Umbilical cord (tissue), 2 donors: ENCODE results near the gene AP1M1. TPM values are rescaled to one million over a fixed set of nuclear protein-coding genes. Genes with fewer than 3 reads are reported as not detected.
A peak's percentile ranks its signal among the peaks of the same experiment; 100 is the strongest.

ENCODE experiments used
- DNase-seq: peaks from one replicate; pipeline ENCODE4 v3.0.0-alpha.2; 2015; ENCODE audit warnings: low spot score
- total RNA-seq: library from RNA; depleted of rRNA; stranded (reverse); fragments of >200 nt; gene quantifications from one replicate; pipeline ENCODE4 v1.2.3, GENCODE V29; 2014; ENCODE audit warnings: low replicate concordance; ENCODE audit not compliant: insufficient read depth

The AP1M1 gene
- total RNA-seq, 1 donor from 2014 or later: 16.1 TPM

- no peak for DNase-seq
These were observed 34.4 kb downstream of the AP1M1 start for GRCh38 chr19:16232127-16232526.

GRCh38 chr19:16232568-16232967 is 34.9 kb downstream of the AP1M1 start:
- no peak for DNase-seq

- no peak for DNase-seq
These were observed 35.5 kb downstream of the AP1M1 start for GRCh38 chr19:16233081-16233776.

- DNase-seq: no peak
These were observed 36.3 kb downstream of the AP1M1 start for GRCh38 chr19:16233836-16234551.

- no peak for DNase-seq
These were observed 37.1 kb downstream of the AP1M1 start for GRCh38 chr19:16234552-16235445.

- no peak for DNase-seq
These were observed 38.3 kb downstream of the AP1M1 start for GRCh38 chr19:16235811-16236652.

GRCh38 chr19:16244091-16244490 is 46.4 kb downstream of the AP1M1 start:
- no peak for DNase-seq

GRCh38 chr19:16247353-16248182 is 49.9 kb downstream of the AP1M1 start:
- DNase-seq: peak; percentile 82

- no peak for DNase-seq
These were observed 50.8 kb downstream of the AP1M1 start for GRCh38 chr19:16248380-16249023.

GRCh38 chr19:16249826-16250404 is 52.2 kb downstream of the AP1M1 start:
- DNase-seq: no peak

- DNase-seq: no peak
These were observed 54.9 kb downstream of the AP1M1 start for GRCh38 chr19:16252459-16253205.

GRCh38 chr19:16254851-16255408 is 57.2 kb downstream of the AP1M1 start:
- DNase-seq: no peak

- DNase-seq: no peak
These were observed 59.8 kb downstream of the AP1M1 start for GRCh38 chr19:16257509-16258002.

- DNase-seq: peak; percentile 66
These were observed 60.8 kb downstream of the AP1M1 start for GRCh38 chr19:16258440-16258903.

- DNase-seq: no peak
These were observed 61.9 kb downstream of the AP1M1 start for GRCh38 chr19:16259385-16260159.

GRCh38 chr19:16260160-16260811 is 62.6 kb downstream of the AP1M1 start:
- DNase-seq: no peak

GRCh38 chr19:16260812-16261161 is 63.1 kb downstream of the AP1M1 start:
- DNase-seq: no peak
